Measurements from ENCODE around the gene KCNQ1.

The KCNQ1 gene

GRCh38 chr11:2535673-2536439 lies 91.0 kb downstream of the KCNQ1 start:
- Histone ChIP-seq H3K27ac (ENCODE audit: low read length) (no peak overlapping the region), H3K9ac (ENCODE audit: low read depth, low read length) (no peak overlapping the region)

GRCh38 chr11:2536440-2536989 lies 91.7 kb downstream of the KCNQ1 start:
- H3K4me1 ChIP-seq (ENCODE audit: insufficient read depth, low read length): peaks cover 15% of the 10 kb centered on the region
- no peak overlapping the region for H3K27ac ChIP-seq (ENCODE audit: low read length)
- no peaks in the 10 kb centered on the region for H3K79me2 ChIP-seq (ENCODE audit: insufficient read depth, low read length)
- no peaks in the 10 kb centered on the region for H3K9me3 ChIP-seq (ENCODE audit: insufficient read depth, low read length, severe bottlenecking)
- peaks cover 3% of the 10 kb centered on the region; the same call in 1 of the 2 replicates for H4K20me1 ChIP-seq (ENCODE audit: insufficient read depth, low read length)
- ATAC-seq (ENCODE audit: insufficient read depth, low read depth) (no peak), DNase-seq (no peak)
- H3K27me3 ChIP-seq (ENCODE audit: insufficient read depth, low read length, poor library complexity): peaks cover 2% of the 10 kb centered on the region
- TF ChIP-seq CTCF (IDR thresholded peaks at IDR 0.05; ENCODE audit: borderline replicate concordance, extremely low read depth, low read length, poor library complexity, severe bottlenecking) (no peak), EZH2 (IDR thresholded peaks at IDR 0.05; ENCODE audit: borderline replicate concordance, low read depth, low read length, severe bottlenecking) (no peak)
- H3K4me3 ChIP-seq (ENCODE audit: low read depth in 1 of 2, low read length in 2 of 2): no peak overlapping the region
- H2AFZ ChIP-seq (ENCODE audit: low read depth, low read length): no peak overlapping the region
- H3K4me2 ChIP-seq (ENCODE audit: insufficient read depth, low read length): no peak overlapping the region
- no peak overlapping the region for H3K9ac ChIP-seq (ENCODE audit: low read depth, low read length)
- no peaks in the 10 kb centered on the region for H3K36me3 ChIP-seq (ENCODE audit: insufficient read depth, low read length)

More at GRCh38 chr11:2535673-2536439, 91.0 kb downstream of the KCNQ1 start:
- no peaks in the 10 kb centered on the region for H3K79me2 ChIP-seq (ENCODE audit: insufficient read depth, low read length)
- no peak for DNase-seq
- H3K4me3 ChIP-seq (ENCODE audit: low read depth in 1 of 2, low read length in 2 of 2): no peak overlapping the region
- H4K20me1 ChIP-seq (ENCODE audit: insufficient read depth, low read length): peaks cover 3% of the 10 kb centered on the region; the same call in 1 of the 2 replicates
- TF ChIP-seq EZH2 (IDR thresholded peaks at IDR 0.05; ENCODE audit: borderline replicate concordance, low read depth, low read length, severe bottlenecking) (no peak), CTCF (IDR thresholded peaks at IDR 0.05; ENCODE audit: borderline replicate concordance, extremely low read depth, low read length, poor library complexity, severe bottlenecking) (no peak)
- no peak overlapping the region for H3K4me2 ChIP-seq (ENCODE audit: insufficient read depth, low read length)
- H3K4me1 ChIP-seq (ENCODE audit: insufficient read depth, low read length): peaks cover 15% of the 10 kb centered on the region
- no peak overlapping the region for H2AFZ ChIP-seq (ENCODE audit: low read depth, low read length)
- no peaks in the 10 kb centered on the region for H3K36me3 ChIP-seq (ENCODE audit: insufficient read depth, low read length)
- H3K9me3 ChIP-seq (ENCODE audit: insufficient read depth, low read length, severe bottlenecking): no peaks in the 10 kb centered on the region
- peaks cover 2% of the 10 kb centered on the region for H3K27me3 ChIP-seq (ENCODE audit: insufficient read depth, low read length, poor library complexity)
- ATAC-seq (ENCODE audit: insufficient read depth, low read depth): no peak

GRCh38 chr11:2537010-2537705 lies 92.3 kb downstream of the KCNQ1 start:
- TF ChIP-seq EZH2 (IDR thresholded peaks at IDR 0.05; ENCODE audit: borderline replicate concordance, low read depth, low read length, severe bottlenecking): no peak
- no peak for TF ChIP-seq CTCF (IDR thresholded peaks at IDR 0.05; ENCODE audit: borderline replicate concordance, extremely low read depth, low read length, poor library complexity, severe bottlenecking)
- ATAC-seq (ENCODE audit: insufficient read depth, low read depth): no peak
- H3K9ac ChIP-seq (ENCODE audit: low read depth, low read length): no peak overlapping the region

More at GRCh38 chr11:2537010-2537705, 92.3 kb downstream of the KCNQ1 start:
- no peak overlapping the region for H3K4me3 ChIP-seq (ENCODE audit: low read depth in 1 of 2, low read length in 2 of 2)
- H3K4me2 ChIP-seq (ENCODE audit: insufficient read depth, low read length): no peak overlapping the region
- H2AFZ ChIP-seq (ENCODE audit: low read depth, low read length): no peak overlapping the region
- H3K27me3 ChIP-seq (ENCODE audit: insufficient read depth, low read length, poor library complexity): peaks cover 2% of the 10 kb centered on the region
- peaks cover 15% of the 10 kb centered on the region for H3K4me1 ChIP-seq (ENCODE audit: insufficient read depth, low read length)
- no peaks in the 10 kb centered on the region for H3K9me3 ChIP-seq (ENCODE audit: insufficient read depth, low read length, severe bottlenecking)
- H3K36me3 ChIP-seq (ENCODE audit: insufficient read depth, low read length): no peaks in the 10 kb centered on the region
- H3K79me2 ChIP-seq (ENCODE audit: insufficient read depth, low read length): no peaks in the 10 kb centered on the region
- peaks cover 3% of the 10 kb centered on the region; the same call in 1 of the 2 replicates for H4K20me1 ChIP-seq (ENCODE audit: insufficient read depth, low read length)
- no peak for DNase-seq
- no peak overlapping the region for H3K27ac ChIP-seq (ENCODE audit: low read length)
